ENCODE measurements around the gene SURF1. TPM values are rescaled to one million over a fixed set of nuclear protein-coding genes. Genes with fewer than 3 reads are reported as not detected.

SURF1 gene
- total RNA-seq, 1 experiment from 2014 or later, result 71.7 TPM

GRCh38 chr9:133340916-133341315 is 15.4 kb downstream of the SURF1 start (continued):
- TF ChIP-seq ZNF274 (IDR thresholded peaks at IDR 0.05; ENCODE audit: low read depth, low read length) (no peak), JUND (IDR thresholded peaks at IDR 0.05) (no peak), SP1 (IDR thresholded peaks at IDR 0.05; ENCODE audit: low read depth) (no peak), REST (IDR thresholded peaks at IDR 0.05; ENCODE audit: low read depth) (no peak), CBX3 (IDR thresholded peaks at IDR 0.05; ENCODE audit: low read depth) (no peak), YY1 (IDR thresholded peaks at IDR 0.05; ENCODE audit: extremely low read depth, insufficient replicate concordance, low read depth, low read length) (no peak), POLR2AphosphoS5 (IDR thresholded peaks at IDR 0.05; ENCODE audit: low read depth, low read length) (no peak), EGR1 (IDR thresholded peaks at IDR 0.05; ENCODE audit: low read depth) (no peak)

DNA sequence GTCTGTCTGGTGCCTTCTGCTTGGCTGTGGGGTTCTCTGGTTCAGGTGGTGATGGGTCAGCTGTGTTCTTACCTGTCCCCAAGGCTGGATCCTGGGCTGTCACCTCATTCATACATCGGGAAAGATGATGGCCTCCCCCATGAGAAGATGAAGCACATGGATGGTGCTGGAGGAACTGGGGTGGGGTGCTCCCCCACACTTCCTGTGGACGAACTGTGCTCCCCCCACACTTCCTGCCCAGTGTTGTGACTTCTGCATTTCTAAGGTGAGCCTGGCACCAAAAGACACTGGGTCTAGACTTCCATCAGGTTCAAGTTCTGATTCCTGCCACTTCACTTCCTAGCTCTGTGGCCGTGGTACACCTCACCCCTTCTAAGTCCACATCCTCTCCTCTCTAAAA is 16.0 kb downstream of the SURF1 start:
- Histone ChIP-seq H3K4me3 (replicated peaks in 1 of 2; ENCODE audit: low read depth in 1 of 2, low read length in 2 of 2) (no peak overlapping the region), H3K4me2 (ENCODE audit: low read length) (no peak overlapping the region), H3K9me2 (ENCODE audit: insufficient read depth) (no peaks in the 10 kb centered on the region), H3K4me1 (ENCODE audit: control insufficient read depth in 1 of 2, insufficient read depth in 2 of 2, low read length in 2 of 2) (peaks cover 3 to 11% of the 10 kb centered on the region in 2 experiments; a peak in 2 of 4 replicates), H3K9me3 (ENCODE audit: control insufficient read depth in 1 of 2, insufficient read depth in 1 of 2, low read depth in 1 of 2, low read length in 2 of 2) (no peaks in the 10 kb centered on the region), H3K27ac (ENCODE audit: low read depth, low read length) (no peak overlapping the region), H3K79me2 (ENCODE audit: insufficient read depth, low read length) (peaks cover 9% of the 10 kb centered on the region), H2AFZ (ENCODE audit: low read depth, low read length, poor library complexity, severe bottlenecking) (no peak overlapping the region), H4K20me1 (ENCODE audit: insufficient read depth) (no peaks in the 10 kb centered on the region), H3K36me3 (ENCODE audit: control insufficient read depth in 1 of 2, insufficient read depth in 2 of 2, low read length in 2 of 2) (peaks cover 32 to 39% of the 10 kb centered on the region in 2 experiments), H3K27me3 (ENCODE audit: insufficient read depth, low read length) (no peaks in the 10 kb centered on the region), H3K9ac (ENCODE audit: low read length) (no peak overlapping the region)
- no peak for TF ChIP-seq JUND (IDR thresholded peaks at IDR 0.05)
- TF ChIP-seq POLR2AphosphoS5 (IDR thresholded peaks at IDR 0.05; ENCODE audit: low read depth, low read length), result no peak
- TF ChIP-seq ATF3 (IDR thresholded peaks at IDR 0.05), result no peak
- no peak for TF ChIP-seq SRF (IDR thresholded peaks at IDR 0.05; ENCODE audit: low read depth)
- no peak for TF ChIP-seq TCF7L2 (IDR thresholded peaks at IDR 0.05; ENCODE audit: borderline replicate concordance, extremely low read depth, insufficient read depth, insufficient read length)
- no peak for TF ChIP-seq CBX3 (IDR thresholded peaks at IDR 0.05; ENCODE audit: low read depth)
- TF ChIP-seq CTCF (IDR thresholded peaks at IDR 0.05 in 2 of 3, conservative IDR thresholded peaks at IDR 0.05 in 1 of 3; ENCODE audit: borderline replicate concordance in 1 of 3, insufficient read depth in 1 of 3, low read depth in 2 of 3, low read length in 2 of 3), result no peak
- TF ChIP-seq EGR1 (IDR thresholded peaks at IDR 0.05; ENCODE audit: low read depth), result no peak
- TF ChIP-seq ZFX (IDR thresholded peaks at IDR 0.05), result no peak
- no peak for DNase-seq (ENCODE audit: low read depth, low spot score)
- intact Hi-C loops (cut with micrococcal nuclease), result no loop called here
- no TSS peak for BruUV-seq (replicated peaks)
- no peak for ATAC-seq
- ChIA-PET CTCF (interaction anchor here (0.6 to 1.5 kb wide), 2 partner anchors 37 to 154 kb away, joined by 3 read pairs; no protein-coding TSS in a partner anchor), RAD21 (ENCODE audit: low non-redundant PET in 1 of 2, low total read pairs in 2 of 2, uncharacterized antibody in 2 of 2, unreplicated experiment in 2 of 2) (no interaction called here), POLR2A (interaction anchor here (1.2 to 1.3 kb wide), 2 partner anchors 8 to 10 kb away, joined by 4 to 8 read pairs; partner anchors contain the start of genes MED22 and RPL7A)

Measured in HCT116 (cell line).